Pons (tissue), 1 donor: Measurements from ENCODE around the gene IGSF3.
A peak's percentile ranks its signal among the peaks of the same experiment; 100 is the strongest.

Experiments
- DNase-seq: peaks from one replicate; pipeline ENCODE4 v3.0.0-alpha.2; 2016; ENCODE audit warnings: low spot score

Gene IGSF3

DNA sequence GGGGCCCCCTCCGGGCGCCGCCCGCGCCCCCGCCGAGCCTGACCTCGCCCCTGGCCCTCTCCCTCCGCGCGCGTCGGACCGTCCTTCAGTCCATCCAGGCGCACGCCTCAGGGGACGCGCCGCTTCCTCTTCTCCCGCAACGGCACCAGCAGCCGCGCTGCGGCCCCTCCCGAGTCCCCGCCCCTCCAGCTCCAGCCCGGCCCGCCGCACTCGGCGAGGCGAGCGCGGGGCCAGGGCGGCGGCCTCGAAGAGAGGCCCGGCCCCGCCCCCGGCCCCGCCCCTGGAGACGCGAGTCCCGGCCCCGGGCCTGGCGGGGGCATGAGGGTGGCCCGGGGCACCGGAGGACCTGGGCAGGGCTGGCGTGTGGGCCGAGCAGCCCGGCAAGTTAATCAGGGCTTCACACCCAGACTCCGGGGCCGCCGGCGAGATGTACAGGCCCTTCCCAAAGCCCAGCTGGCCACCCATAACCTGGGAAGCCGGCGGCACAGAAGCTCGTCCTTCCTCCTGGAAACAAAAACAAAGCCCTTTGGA lies at the start of gene IGSF3:
TSS of gene IGSF3 (minus strand) at position 159 of the 531 bp plus-strand sequence. CDS start 1,407 bp downstream, outside the sequence.
- DNase-seq: no peak

DNA sequence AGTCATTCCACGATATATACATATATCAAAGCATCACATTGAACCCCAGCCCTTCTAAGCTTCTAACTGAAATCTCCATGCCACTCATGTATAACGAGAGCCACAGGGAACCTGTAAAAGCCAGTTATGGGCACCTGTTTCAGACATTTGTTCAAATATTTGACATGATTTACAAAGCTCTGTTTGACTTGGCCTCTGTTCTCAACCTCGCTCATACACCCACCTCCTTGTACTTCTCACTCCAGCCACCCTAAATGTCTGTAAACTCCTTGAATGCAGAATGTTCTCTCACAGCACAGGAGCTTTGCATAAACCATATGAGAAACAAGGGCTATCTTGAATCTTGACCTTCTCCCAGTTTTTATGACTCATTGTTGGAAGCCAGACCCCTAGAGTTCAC lies 49.8 kb upstream of the IGSF3 start:
- DNase-seq: no peak

- no peak for DNase-seq
These were observed 48.9 kb upstream of the IGSF3 start for GRCh38 chr1:116716391-116716790.

- no peak for DNase-seq
These were observed 45.9 kb upstream of the IGSF3 start for GRCh38 chr1:116713474-116713873.

DNA sequence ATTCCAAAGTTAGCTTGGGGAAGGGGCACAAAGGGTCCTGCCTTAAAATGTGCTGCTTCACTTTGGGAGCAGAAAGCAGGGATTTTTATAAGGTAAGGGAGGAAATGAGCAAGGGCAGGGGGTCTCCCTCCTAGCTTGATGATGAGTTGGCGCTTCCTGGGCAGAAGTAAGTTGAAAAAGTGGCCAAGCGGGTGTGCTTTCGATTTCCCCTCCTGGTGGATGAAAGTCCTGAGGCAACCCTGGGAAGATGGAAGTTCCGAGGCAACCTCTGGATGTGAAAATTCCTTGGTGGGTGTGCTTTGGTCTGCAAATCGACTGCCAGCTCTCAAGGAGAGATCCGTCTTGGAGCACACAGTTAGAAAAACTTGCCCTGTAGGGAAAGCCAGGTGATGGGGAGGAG lies 45.0 kb upstream of the IGSF3 start:
- no peak for DNase-seq

DNA sequence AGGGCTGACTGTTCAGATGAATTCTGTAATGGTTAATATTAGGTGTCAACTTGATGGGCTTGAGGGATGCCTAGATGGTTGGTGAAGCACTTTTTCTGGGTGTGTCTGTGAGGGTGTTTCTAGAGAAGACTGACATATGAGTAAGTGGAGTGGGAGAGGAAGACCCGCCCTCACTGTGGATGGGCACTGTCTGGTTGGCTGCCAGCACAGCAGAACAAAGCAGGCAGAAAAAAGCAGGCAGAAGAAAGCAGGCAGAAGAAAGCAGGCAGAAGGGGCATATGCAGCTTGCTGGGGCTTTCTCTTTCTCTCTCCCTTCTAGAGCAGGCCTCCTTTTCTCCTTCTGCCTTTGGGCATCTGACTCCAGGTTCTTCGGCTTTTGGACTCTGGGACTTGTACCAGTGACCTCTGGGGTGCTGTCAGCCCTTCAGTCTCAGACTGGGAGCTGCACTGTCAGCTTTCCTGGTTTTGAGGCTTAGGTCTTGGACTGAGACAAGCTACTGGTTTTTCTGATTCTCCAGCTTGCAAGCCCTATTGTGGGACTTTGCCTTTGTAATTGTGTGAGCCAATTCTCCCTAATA lies 43.8 kb upstream of the IGSF3 start:
- DNase-seq: no peak

DNA sequence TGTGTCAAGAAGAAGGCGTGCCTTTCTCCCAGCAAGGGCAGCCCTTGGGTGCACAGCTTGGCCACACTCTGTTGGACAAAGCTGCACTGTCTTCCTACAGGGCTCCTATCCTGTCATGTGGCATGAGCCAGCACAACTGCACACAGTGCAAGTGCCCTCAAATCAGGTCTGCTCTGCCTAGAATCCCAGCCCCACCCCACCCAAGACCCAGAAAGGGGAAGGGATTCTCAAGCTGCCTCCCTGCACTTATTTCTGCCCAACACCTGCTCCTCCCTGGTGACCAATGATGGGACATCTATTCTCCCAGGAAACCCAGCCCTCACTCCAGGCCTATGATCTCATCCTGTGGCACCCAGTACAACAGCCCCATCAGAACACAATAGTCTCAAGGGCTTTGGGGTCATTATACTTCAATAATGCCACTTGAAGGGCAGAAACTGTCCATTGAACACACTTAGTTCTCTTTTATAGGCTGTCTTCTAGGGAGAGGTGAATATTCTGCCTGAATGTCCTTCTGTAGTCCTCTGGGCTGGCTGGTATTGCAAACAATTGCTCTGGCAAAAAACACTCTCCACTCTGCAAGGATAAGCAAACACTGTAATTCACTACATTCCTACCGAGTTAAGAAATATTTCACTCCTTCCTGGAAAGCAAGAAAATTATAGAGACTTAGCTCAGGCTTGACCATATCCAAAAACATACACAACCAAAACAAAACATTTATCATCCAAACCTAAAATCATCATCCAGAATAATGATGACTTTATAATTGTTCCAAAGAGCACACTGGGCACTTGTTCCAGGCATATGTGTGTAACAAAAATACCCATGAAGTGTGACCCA lies 43.1 kb upstream of the IGSF3 start:
- peak; percentile 65 for DNase-seq

DNA sequence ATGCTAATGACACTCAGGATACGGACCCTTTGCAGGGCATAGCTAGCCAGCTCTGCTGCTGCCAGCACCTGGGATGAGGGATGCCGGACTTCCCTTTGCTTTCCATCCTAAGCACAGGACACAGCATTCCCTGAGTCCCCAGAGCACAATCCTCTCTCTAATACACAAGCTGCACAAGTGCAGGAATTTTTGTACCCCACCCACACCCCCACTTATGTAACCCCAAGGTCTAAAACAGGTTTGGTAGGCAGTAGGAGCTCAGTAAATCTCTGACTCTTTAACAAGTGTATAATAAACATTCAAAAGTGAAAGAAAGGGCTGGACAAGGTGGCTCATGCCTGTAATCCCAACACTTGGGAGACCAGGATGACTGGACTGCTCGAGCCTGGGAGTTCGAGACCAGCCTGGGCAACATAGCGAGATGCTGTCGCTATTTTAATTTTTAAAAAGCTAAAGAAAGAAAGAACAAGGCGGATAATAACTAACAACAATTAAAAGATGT lies 42.2 kb upstream of the IGSF3 start:
- no peak for DNase-seq

DNA sequence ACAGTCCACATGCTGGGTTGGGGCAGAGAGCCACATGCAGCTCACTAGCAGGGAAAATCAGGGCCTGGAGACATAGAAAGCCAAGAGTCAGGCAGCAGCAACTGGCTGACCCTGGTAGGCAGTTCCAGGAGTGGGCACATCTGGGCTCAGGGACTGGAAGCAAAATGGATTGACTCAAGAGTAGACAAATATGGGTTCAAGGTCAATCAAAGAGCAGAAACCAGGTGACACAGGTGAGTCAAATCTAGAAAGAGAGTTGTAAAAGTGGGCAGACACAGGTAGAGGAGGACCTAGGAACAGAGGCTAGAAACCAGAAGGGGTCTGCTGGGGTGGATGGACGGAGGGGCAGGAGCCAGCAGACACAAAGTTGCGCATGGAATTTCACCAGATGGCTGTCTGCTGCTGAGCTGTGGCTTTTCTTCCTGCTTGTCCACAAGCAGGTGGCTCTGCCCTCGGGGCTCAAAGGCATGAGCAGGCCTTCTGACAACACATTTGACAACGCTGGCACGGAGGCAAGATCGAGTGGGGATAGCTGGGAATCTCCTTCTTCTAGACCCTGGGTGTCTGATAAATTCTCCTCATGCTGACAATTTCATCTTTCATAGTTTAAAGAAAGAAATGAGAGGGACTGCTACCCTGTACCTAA lies 40.8 kb upstream of the IGSF3 start:
- no peak for DNase-seq

DNA sequence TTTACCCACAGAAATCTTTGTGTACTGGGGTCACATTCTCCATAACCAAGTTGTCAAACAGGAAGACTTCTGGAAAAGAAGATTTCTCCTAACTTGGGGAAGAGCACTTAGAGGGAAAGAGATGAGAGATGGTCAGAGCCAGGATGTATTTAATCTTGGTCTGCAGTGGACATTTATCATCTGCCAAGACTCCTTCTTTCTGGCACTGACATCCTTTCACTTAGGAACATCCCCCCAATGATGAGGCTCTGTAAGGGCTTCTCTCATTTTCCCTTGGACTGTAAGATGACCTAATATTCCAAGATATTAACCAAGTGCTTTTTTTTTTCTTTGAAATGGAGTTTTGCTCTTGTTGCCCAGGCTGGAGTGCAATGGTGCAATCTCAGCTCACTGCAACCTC lies 39.3 kb upstream of the IGSF3 start:
- no peak for DNase-seq

GRCh38 chr1:116706123-116706522 lies 38.6 kb upstream of the IGSF3 start:
- DNase-seq: no peak

- DNase-seq: no peak
These were observed 36.7 kb upstream of the IGSF3 start for GRCh38 chr1:116704278-116704677.

DNA sequence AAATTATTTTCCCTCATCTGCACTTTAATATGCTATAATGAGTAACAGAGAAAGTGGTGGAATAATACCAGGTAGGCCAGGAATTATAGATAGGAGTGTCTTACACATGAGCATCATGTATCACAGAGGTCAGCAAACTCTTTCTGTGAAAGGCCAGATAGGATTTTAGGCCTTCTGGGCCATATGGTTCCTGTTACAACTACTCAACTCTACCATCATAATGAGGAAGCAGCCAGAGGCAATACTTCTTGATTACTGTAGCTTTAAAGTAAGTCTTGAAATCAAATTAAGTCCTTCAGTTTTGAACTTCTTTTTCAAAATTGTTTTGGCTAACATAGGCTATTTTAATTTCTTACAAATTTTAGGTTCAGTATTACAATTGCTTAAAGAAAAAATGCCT lies 32.1 kb upstream of the IGSF3 start:
- DNase-seq: no peak

- no peak for DNase-seq
These were observed 30.7 kb upstream of the IGSF3 start for GRCh38 chr1:116698244-116698595.

- DNase-seq: no peak
These were observed 30.2 kb upstream of the IGSF3 start for GRCh38 chr1:116697548-116698243.

- no peak for DNase-seq
These were observed 27.0 kb upstream of the IGSF3 start for GRCh38 chr1:116694524-116694923.

GRCh38 chr1:116693759-116694480 lies 26.4 kb upstream of the IGSF3 start:
- no peak for DNase-seq

GRCh38 chr1:116692879-116693278 lies 25.3 kb upstream of the IGSF3 start:
- no peak for DNase-seq

DNA sequence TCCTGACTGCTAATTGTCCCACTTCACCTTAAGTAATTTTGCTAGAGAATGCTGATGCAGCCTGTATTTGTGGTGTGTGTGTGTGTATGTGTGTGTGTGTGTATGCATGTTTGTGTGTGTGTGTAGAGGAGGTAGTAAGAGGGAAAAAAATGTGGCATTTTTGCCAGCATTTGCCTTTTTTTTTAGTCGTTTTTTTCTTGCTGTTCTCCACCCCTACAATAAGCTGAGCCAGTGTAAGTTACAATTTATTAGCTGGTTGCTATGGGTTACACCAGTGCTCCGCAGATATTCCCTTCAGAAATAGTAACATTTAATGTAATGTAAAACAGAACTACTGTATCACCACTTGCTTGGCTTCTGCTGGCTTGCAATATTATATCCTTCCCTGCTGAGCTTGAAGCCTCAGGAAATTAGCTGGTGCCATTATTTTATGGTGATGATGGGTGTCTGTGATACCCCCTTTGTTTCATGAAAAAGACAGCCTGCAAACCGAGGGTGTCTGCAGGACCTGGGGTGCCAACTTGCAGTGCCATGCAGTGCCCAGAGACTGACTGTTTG lies 23.4 kb upstream of the IGSF3 start:
- no peak for DNase-seq

GRCh38 chr1:116690396-116690848 lies 22.9 kb upstream of the IGSF3 start:
- no peak for DNase-seq

- DNase-seq: no peak
These were observed 19.3 kb upstream of the IGSF3 start for GRCh38 chr1:116686723-116687352.
